ENCODE results near the gene ADAM19.

GRCh38 chr5:157608972-157609565, 33.5 kb upstream of the ADAM19 start:
- TF ChIP-seq, protein P1, sequence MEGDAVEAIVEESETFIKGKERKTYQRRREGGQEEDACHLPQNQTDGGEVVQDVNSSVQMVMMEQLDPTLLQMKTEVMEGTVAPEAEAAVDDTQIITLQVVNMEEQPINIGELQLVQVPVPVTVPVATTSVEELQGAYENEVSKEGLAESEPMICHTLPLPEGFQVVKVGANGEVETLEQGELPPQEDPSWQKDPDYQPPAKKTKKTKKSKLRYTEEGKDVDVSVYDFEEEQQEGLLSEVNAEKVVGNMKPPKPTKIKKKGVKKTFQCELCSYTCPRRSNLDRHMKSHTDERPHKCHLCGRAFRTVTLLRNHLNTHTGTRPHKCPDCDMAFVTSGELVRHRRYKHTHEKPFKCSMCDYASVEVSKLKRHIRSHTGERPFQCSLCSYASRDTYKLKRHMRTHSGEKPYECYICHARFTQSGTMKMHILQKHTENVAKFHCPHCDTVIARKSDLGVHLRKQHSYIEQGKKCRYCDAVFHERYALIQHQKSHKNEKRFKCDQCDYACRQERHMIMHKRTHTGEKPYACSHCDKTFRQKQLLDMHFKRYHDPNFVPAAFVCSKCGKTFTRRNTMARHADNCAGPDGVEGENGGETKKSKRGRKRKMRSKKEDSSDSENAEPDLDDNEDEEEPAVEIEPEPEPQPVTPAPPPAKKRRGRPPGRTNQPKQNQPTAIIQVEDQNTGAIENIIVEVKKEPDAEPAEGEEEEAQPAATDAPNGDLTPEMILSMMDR (IDR thresholded peaks at IDR 0.05) = no peak
- TF ChIP-seq EZH2 (IDR thresholded peaks at IDR 0.05) (no peak), EZH2phosphoT487 (IDR thresholded peaks at IDR 0.05) (no peak)
